ENCODE results near the gene CRELD1. TPM values are rescaled to one million over a fixed set of nuclear protein-coding genes. Genes with fewer than 3 reads are reported as not detected.
A peak's percentile ranks its signal among the peaks of the same experiment; 100 is the strongest.
"Not testable (repeated sequence)": the region's sequence is repeated elsewhere in the genome, so short reads cannot be mapped to it uniquely, and the experiment has no call there.

CRELD1 gene
- total and polyA plus RNA-seq, 2 of the 13 experiments (the other 11 are each of a cell fraction or from before 2014, with no cell fraction given), result 27.1 to 61.9 TPM

DNA sequence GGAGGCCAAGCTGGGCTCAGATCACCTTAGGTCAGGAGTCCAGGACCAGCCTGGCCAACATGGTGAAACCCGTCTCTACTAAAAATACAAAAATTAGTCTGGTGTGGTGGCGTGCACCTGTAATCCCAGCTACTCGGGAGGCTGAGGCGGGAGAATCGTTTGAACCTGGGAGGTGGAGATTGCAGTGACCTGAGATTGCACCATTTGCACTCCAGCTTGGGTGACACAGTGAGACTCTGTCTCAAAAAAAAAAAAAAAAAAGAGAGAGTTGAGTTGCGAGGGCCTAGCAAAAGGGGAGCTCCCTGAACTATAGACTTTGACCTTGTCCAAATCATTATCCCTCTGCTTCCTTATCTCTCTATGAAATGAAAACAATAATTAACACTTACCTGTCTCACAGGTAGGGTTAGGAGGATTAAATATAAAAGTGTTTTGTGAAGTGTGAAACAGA lies 32.6 kb upstream of the CRELD1 start (continued):
- TF ChIP-seq, protein P1, sequence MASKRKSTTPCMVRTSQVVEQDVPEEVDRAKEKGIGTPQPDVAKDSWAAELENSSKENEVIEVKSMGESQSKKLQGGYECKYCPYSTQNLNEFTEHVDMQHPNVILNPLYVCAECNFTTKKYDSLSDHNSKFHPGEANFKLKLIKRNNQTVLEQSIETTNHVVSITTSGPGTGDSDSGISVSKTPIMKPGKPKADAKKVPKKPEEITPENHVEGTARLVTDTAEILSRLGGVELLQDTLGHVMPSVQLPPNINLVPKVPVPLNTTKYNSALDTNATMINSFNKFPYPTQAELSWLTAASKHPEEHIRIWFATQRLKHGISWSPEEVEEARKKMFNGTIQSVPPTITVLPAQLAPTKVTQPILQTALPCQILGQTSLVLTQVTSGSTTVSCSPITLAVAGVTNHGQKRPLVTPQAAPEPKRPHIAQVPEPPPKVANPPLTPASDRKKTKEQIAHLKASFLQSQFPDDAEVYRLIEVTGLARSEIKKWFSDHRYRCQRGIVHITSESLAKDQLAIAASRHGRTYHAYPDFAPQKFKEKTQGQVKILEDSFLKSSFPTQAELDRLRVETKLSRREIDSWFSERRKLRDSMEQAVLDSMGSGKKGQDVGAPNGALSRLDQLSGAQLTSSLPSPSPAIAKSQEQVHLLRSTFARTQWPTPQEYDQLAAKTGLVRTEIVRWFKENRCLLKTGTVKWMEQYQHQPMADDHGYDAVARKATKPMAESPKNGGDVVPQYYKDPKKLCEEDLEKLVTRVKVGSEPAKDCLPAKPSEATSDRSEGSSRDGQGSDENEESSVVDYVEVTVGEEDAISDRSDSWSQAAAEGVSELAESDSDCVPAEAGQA (IDR thresholded peaks at IDR 0.05; ENCODE audit: low read depth), result 0 out of 2 replicates have a peak, but pooled peaks have one; percentile 26
- TF ChIP-seq, protein P1 (CRISPR knock-in tag; IDR thresholded peaks at IDR 0.05; ENCODE audit: borderline replicate concordance), result not testable (repeated sequence)
- TF ChIP-seq ATF1 (CRISPR knock-in tag; IDR thresholded peaks at IDR 0.05) (0 out of 2 replicates have a peak, but pooled peaks have one; percentile 30), RXRA (CRISPR knock-in tag; IDR thresholded peaks at IDR 0.05) (peak; percentile 70), KLF16 (CRISPR knock-in tag; IDR thresholded peaks at IDR 0.05) (peak in 1 of 2 experiments; percentile 64; a peak in 1 of 4 replicates), BCL6 (CRISPR knock-in tag; IDR thresholded peaks at IDR 0.05) (peak; percentile 77), ZNF331 (CRISPR knock-in tag; IDR thresholded peaks at IDR 0.05) (0 out of 2 replicates have a peak, but pooled peaks have one; percentile 39), ZNF629 (CRISPR knock-in tag; conservative IDR thresholded peaks at IDR 0.05) (peak; percentile 55), FOXA3 (CRISPR knock-in tag; IDR thresholded peaks at IDR 0.05) (peak; percentile 71), CEBPG (CRISPR knock-in tag; IDR thresholded peaks at IDR 0.05) (peak; percentile 90), NR2F2 (IDR thresholded peaks at IDR 0.05; ENCODE audit: borderline replicate concordance, low read depth) (peak; percentile 77), ZNF746 (CRISPR knock-in tag; IDR thresholded peaks at IDR 0.05) (peak; percentile 85)
- TF ChIP-seq, protein P2, sequence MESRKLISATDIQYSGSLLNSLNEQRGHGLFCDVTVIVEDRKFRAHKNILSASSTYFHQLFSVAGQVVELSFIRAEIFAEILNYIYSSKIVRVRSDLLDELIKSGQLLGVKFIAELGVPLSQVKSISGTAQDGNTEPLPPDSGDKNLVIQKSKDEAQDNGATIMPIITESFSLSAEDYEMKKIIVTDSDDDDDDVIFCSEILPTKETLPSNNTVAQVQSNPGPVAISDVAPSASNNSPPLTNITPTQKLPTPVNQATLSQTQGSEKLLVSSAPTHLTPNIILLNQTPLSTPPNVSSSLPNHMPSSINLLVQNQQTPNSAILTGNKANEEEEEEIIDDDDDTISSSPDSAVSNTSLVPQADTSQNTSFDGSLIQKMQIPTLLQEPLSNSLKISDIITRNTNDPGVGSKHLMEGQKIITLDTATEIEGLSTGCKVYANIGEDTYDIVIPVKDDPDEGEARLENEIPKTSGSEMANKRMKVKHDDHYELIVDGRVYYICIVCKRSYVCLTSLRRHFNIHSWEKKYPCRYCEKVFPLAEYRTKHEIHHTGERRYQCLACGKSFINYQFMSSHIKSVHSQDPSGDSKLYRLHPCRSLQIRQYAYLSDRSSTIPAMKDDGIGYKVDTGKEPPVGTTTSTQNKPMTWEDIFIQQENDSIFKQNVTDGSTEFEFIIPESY (CRISPR knock-in tag; IDR thresholded peaks at IDR 0.05), result peak; percentile 76; the same call in 1 of the 2 replicates
- TF ChIP-seq, protein P3, sequence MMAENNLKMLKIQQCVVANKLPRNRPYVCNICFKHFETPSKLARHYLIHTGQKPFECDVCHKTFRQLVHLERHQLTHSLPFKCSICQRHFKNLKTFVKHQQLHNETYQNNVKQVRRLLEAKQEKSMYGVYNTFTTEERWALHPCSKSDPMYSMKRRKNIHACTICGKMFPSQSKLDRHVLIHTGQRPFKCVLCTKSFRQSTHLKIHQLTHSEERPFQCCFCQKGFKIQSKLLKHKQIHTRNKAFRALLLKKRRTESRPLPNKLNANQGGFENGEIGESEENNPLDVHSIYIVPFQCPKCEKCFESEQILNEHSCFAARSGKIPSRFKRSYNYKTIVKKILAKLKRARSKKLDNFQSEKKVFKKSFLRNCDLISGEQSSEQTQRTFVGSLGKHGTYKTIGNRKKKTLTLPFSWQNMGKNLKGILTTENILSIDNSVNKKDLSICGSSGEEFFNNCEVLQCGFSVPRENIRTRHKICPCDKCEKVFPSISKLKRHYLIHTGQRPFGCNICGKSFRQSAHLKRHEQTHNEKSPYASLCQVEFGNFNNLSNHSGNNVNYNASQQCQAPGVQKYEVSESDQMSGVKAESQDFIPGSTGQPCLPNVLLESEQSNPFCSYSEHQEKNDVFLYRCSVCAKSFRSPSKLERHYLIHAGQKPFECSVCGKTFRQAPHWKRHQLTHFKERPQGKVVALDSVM (CRISPR knock-in tag; IDR thresholded peaks at IDR 0.05), result peak; percentile 82
- TF ChIP-seq, protein P4, sequence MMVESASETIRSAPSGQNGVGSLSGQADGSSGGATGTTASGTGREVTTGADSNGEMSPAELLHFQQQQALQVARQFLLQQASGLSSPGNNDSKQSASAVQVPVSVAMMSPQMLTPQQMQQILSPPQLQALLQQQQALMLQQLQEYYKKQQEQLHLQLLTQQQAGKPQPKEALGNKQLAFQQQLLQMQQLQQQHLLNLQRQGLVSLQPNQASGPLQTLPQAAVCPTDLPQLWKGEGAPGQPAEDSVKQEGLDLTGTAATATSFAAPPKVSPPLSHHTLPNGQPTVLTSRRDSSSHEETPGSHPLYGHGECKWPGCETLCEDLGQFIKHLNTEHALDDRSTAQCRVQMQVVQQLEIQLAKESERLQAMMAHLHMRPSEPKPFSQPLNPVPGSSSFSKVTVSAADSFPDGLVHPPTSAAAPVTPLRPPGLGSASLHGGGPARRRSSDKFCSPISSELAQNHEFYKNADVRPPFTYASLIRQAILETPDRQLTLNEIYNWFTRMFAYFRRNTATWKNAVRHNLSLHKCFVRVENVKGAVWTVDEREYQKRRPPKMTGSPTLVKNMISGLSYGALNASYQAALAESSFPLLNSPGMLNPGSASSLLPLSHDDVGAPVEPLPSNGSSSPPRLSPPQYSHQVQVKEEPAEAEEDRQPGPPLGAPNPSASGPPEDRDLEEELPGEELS (CRISPR knock-in tag; IDR thresholded peaks at IDR 0.05), result peak; percentile 41; the same call in 1 of the 2 replicates
